Fibroblast of villous mesenchyme (primary cell): ENCODE data around the gene TSPAN2. TPM values are rescaled to one million over a fixed set of nuclear protein-coding genes. Genes with fewer than 3 reads are reported as not detected.

Experiments
- DNase-seq: peaks from one replicate; pipeline ENCODE4 v3.0.0-alpha.2; 2010; ENCODE audit warnings: low read depth
- H3K4me3 ChIP-seq: 2 replicates; pipeline ENCODE4 v1.5.1; 2011; ENCODE audit warnings: low read depth, mild to moderate bottlenecking, low read length
- CTCF ChIP-seq: IDR thresholded peaks from 2 replicates; pipeline ENCODE4 v1.5.1; 2012; ENCODE audit warnings: low read depth, mild to moderate bottlenecking, low read length; ENCODE audit not compliant: insufficient read depth
- total RNA-seq: library from RNA; depleted of rRNA; stranded (reverse); fragments of >200 nt; gene quantifications from 2 replicates; pipeline ENCODE4 v1.2.3, GENCODE V29; 2012

TSPAN2 gene
- total RNA-seq, 1 donor: under 0.01 TPM

- DNase-seq: peak; percentile 6
- no peak for TF ChIP-seq CTCF
- H3K4me3 ChIP-seq: no peak overlapping the region
Measured at GRCh38 chr1:115062542-115063004, 26.7 kb downstream of the TSPAN2 start.

GRCh38 chr1:115060501-115060900 lies 28.8 kb downstream of the TSPAN2 start:
- no peak for TF ChIP-seq CTCF
- H3K4me3 ChIP-seq: no peak overlapping the region
- no peak for DNase-seq

- no peak for DNase-seq
- TF ChIP-seq CTCF: no peak
- H3K4me3 ChIP-seq: no peak overlapping the region
Measured at GRCh38 chr1:115059316-115059715, 30.0 kb downstream of the TSPAN2 start.

GRCh38 chr1:115057661-115058254 lies 31.5 kb downstream of the TSPAN2 start:
- no peak overlapping the region for H3K4me3 ChIP-seq
- TF ChIP-seq CTCF: no peak
- DNase-seq: no peak

GRCh38 chr1:115056395-115056798 lies 32.9 kb downstream of the TSPAN2 start:
- DNase-seq: peak; percentile 34
- H3K4me3 ChIP-seq: peak overlapping the region; percentile 34
- TF ChIP-seq CTCF: no peak

- TF ChIP-seq CTCF: peak; percentile 90
- peak; percentile 36 for DNase-seq
- H3K4me3 ChIP-seq: no peak overlapping the region
Measured at GRCh38 chr1:115052454-115053083, 36.7 kb downstream of the TSPAN2 start.
